CD1c-positive myeloid dendritic cell (primary cell): ENCODE measurements around the gene PRKAR1A.

Experiments
- DNase-seq: peaks from one replicate; pipeline ENCODE4 v3.0.0-alpha.2; 2016; ENCODE audit errors: extremely low spot score

PRKAR1A gene

DNA sequence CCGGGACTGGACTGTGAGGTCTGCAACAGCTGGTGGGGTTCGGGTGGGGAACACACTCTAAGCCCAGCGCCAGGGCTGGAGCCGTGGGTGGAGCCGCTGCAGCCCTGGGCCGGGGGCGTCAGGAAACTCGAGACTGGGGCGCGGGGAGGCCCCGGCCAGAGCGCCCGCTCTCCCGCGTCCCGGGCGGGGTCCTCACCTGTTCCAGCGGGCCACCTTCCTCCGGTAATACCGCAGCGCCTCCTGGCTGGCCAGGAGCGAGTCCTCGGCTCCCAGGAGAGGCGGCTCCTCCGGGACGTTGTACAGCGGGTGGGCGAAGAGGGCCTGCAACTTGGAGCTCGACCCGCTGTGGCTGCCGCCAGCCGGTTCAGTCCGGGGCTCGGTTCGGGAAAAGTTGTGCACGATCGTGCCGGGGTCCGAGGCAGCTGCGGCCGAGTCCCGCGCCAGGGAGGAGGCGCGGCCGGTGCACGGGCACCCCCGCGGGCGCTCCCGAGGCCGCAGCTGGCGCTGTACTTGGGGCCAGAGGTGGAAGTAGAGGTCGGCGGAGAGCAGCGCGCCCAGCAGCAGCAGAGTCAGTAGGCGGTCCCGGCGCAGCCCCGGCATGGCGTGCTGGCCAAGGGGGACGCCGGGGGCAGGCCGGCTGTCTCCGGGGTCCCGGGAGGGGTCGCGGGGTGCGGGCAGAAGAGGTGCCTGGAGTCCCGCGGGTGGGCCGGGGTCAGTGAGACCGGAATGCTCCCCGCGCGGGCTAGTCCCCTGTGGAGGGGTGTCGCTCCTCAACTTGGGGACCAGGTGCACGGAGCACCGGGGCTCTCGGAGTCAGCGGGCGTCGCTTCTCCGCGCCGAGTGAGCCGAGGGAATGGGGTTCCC, 88.1 kb downstream of the PRKAR1A start:
- peak; percentile 64 for DNase-seq
